Nephron progenitor cell (in vitro differentiated cells): ENCODE data around the gene SAFB.

Source experiments
- DNase-seq: peaks from one replicate; pipeline ENCODE4 v3.0.0; 2021
- H3K27ac Mint-ChIP-seq: 2 replicates; pipeline ENCODE4 v1.8.0; 2021; ENCODE audit warnings: mild to moderate bottlenecking, moderate library complexity, mixed read lengths
- H3K27me3 Mint-ChIP-seq: 2 replicates; pipeline ENCODE4 v1.8.0; 2021; ENCODE audit warnings: mild to moderate bottlenecking, low read depth, mixed read lengths; ENCODE audit not compliant: poor library complexity
- H3K36me3 Mint-ChIP-seq: 2 replicates; pipeline ENCODE4 v1.8.0; 2021; ENCODE audit warnings: low read depth, mixed read lengths
- H3K4me1 Mint-ChIP-seq: 2 replicates; pipeline ENCODE4 v1.8.0; 2021; ENCODE audit warnings: mixed read lengths
- H3K4me3 Mint-ChIP-seq: 2 replicates; pipeline ENCODE4 v1.8.0; 2021; ENCODE audit warnings: mild to moderate bottlenecking, moderate library complexity, mixed read lengths
- H3K9me3 Mint-ChIP-seq: 2 replicates; pipeline ENCODE4 v1.8.0; 2021; ENCODE audit warnings: mild to moderate bottlenecking, moderate library complexity, mixed read lengths
- TF ChIP-seq, protein P1 (sequence below): fragments of 200-600 bp; sonication (generic); IDR thresholded peaks from 2 replicates; pipeline ENCODE4 v1.5.0; 2021; ENCODE audit warnings: antibody characterized with exemption

The SAFB gene

DNA sequence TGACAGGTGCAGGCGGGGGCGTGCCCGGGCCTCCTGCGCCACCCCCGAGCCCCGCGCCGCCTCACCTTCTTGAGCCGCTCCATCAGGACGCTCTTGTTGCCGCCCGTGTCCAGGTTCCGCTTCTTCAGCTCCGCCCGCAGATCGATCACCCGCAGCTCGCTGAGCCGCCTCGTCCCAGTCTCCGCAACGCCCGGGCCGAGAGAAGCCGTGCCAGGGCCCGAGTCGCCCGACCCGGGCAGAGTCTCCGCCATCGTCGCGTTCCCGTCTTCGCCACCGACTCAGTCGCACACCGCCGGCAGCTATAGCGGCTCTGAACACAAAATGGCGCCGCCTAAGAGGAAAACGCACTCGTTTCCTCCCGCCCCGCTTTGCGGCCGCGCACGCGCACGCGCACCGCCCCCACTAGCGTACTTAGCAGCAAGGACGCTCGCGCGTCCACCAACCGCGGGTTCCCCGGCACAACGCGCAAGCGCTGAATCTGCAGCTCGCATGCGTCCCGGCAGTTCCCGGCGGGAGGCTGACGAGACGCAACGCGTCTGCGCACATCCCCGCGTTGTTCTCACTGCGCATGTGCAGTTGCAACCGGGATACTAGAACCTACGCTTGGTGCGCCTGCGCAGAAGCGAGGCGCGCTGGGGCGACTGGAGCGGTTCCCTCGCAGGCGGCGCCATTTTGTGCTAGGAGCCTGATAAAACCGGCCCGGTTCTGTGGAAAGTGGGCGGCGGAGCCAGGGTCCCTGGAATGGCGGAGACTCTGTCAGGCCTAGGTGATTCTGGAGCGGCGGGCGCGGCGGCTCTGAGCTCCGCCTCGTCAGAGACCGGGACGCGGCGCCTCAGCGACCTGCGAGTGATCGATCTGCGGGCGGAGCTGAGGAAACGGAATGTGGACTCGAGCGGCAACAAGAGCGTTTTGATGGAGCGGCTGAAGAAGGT is at the start of gene SAFB, which contains the start of gene SAFB2:
TSS of gene SAFB (plus strand) at position 619 of the 932 bp plus-strand sequence. CDS start at position 742, 123 bp downstream.
TSS of gene SAFB2 (minus strand) at position 312 of the 932 bp plus-strand sequence. CDS start at position 251, 61 bp downstream.
- H3K27ac Mint-ChIP-seq: peak within 1 kb of the TSS; percentile 100
- peak within 1 kb of the TSS; percentile 100 for H3K4me3 Mint-ChIP-seq
- DNase-seq: peak; percentile 99
- peaks cover 55% of the 10 kb centered on the region for H3K36me3 Mint-ChIP-seq
- TF ChIP-seq, protein P1, sequence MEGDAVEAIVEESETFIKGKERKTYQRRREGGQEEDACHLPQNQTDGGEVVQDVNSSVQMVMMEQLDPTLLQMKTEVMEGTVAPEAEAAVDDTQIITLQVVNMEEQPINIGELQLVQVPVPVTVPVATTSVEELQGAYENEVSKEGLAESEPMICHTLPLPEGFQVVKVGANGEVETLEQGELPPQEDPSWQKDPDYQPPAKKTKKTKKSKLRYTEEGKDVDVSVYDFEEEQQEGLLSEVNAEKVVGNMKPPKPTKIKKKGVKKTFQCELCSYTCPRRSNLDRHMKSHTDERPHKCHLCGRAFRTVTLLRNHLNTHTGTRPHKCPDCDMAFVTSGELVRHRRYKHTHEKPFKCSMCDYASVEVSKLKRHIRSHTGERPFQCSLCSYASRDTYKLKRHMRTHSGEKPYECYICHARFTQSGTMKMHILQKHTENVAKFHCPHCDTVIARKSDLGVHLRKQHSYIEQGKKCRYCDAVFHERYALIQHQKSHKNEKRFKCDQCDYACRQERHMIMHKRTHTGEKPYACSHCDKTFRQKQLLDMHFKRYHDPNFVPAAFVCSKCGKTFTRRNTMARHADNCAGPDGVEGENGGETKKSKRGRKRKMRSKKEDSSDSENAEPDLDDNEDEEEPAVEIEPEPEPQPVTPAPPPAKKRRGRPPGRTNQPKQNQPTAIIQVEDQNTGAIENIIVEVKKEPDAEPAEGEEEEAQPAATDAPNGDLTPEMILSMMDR: no peak
- peaks cover 9% of the 10 kb centered on the region for H3K27me3 Mint-ChIP-seq
- peaks cover 56% of the 10 kb centered on the region for H3K4me1 Mint-ChIP-seq
- H3K9me3 Mint-ChIP-seq: peaks cover 3% of the 10 kb centered on the region

- H3K36me3 Mint-ChIP-seq: no peaks in the 10 kb centered on the region
- DNase-seq: no peak
- H3K4me1 Mint-ChIP-seq: peaks cover 9% of the 10 kb centered on the region
- peaks cover 9% of the 10 kb centered on the region for H3K9me3 Mint-ChIP-seq
- peaks cover 10% of the 10 kb centered on the region for H3K27me3 Mint-ChIP-seq
- no peak overlapping the region for H3K4me3 Mint-ChIP-seq
- TF ChIP-seq, protein P1: no peak
- H3K27ac Mint-ChIP-seq: no peak overlapping the region
These were observed 47.3 kb upstream of the SAFB start for GRCh38 chr19:5575590-5575989.

DNA sequence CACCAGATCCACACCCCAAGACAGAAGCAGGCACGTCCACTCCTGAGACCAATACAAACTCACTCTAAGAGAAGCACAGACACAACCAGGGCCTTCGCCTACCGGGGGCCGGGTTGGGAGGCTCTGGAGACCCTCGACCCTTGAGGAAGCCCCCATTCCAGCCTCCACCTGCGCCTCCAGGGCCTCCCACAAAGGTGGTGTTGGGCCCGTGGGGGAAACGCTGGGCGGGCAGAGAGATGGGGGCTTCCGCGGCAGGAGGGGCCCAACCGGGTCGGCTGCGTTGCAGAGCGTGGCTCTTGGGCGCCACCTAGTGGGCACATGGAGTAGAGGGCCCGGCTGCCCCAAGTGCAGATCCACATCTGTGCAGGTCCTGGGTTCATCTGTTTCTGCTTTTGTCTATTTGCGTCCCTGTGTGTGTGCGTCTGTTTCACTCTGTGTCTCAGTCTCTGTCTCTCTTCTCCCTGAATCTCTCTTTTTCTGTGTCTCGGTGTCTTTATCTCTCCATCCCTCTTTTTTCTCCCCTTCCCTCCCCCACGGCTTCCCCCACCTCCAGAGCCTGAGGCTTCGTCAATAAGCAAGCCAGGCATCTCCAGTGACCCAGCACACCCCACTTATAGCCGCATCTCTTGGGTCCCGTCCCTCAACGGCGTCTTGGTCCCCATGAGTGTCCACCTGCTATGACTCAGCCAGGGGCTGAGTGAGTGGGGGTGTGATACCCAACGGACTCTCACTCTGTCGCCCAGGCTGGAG is 44.6 kb upstream of the SAFB start:
- Mint-ChIP-seq H3K9me3 (no peaks in the 10 kb centered on the region), H3K4me3 (no peak overlapping the region), H3K27me3 (peaks cover 10% of the 10 kb centered on the region), H3K4me1 (peaks cover 19% of the 10 kb centered on the region), H3K36me3 (no peaks in the 10 kb centered on the region), H3K27ac (no peak overlapping the region)
- TF ChIP-seq, protein P1: peak; percentile 100
- peak; percentile 91 for DNase-seq

- Mint-ChIP-seq H3K9me3 (no peaks in the 10 kb centered on the region), H3K36me3 (peaks cover 4% of the 10 kb centered on the region), H3K27me3 (peaks cover 10% of the 10 kb centered on the region), H3K27ac (no peak overlapping the region), H3K4me1 (peaks cover 19% of the 10 kb centered on the region), H3K4me3 (no peak overlapping the region)
- no peak for DNase-seq
- TF ChIP-seq, protein P1: no peak
These were observed 43.6 kb upstream of the SAFB start for GRCh38 chr19:5579286-5579685.

- H3K27ac Mint-ChIP-seq: no peak overlapping the region
- TF ChIP-seq, protein P1: no peak
- no peak for DNase-seq
- H3K4me3 Mint-ChIP-seq: no peak overlapping the region
- H3K9me3 Mint-ChIP-seq: no peaks in the 10 kb centered on the region
- peaks cover 10% of the 10 kb centered on the region for H3K27me3 Mint-ChIP-seq
- peaks cover 19% of the 10 kb centered on the region for H3K4me1 Mint-ChIP-seq
- peaks cover 7% of the 10 kb centered on the region for H3K36me3 Mint-ChIP-seq
These were observed 43.2 kb upstream of the SAFB start for GRCh38 chr19:5579697-5580096.
